H1 (cell line): ENCODE data around the gene CHPT1. TPM values are rescaled to one million over a fixed set of nuclear protein-coding genes. Genes with fewer than 3 reads are reported as not detected.

Source experiments
- CHD2 ChIP-seq: IDR thresholded peaks from 2 replicates; pipeline ENCODE4 v1.6.1; 2012; ENCODE audit warnings: low read length, improper control_type of control experiment
- CTBP2 ChIP-seq: IDR thresholded peaks from 2 replicates; pipeline ENCODE4 v1.7.0; 2011; ENCODE audit warnings: borderline replicate concordance, mild to moderate bottlenecking, moderate library complexity, mixed read lengths, low read length; ENCODE audit not compliant: insufficient read depth, insufficient read length
- HDAC6 ChIP-seq: IDR thresholded peaks from one replicate; pipeline ENCODE4 v1.7.1; 2012; ENCODE audit warnings: low read depth, mild to moderate bottlenecking, inconsistent platforms, low read length, moderate library complexity
- KDM1A ChIP-seq: fragments of 200-600, 300-600 bp; sonication (generic); IDR thresholded peaks from 2 replicates; pipeline ENCODE4 v1.7.1; 2016; ENCODE audit warnings: mild to moderate bottlenecking, low read length, borderline replicate concordance
- RBBP5 ChIP-seq: IDR thresholded peaks from 2 replicates; pipeline ENCODE4 v1.7.1; 2012; ENCODE audit warnings: low read depth, mild to moderate bottlenecking, inconsistent platforms, low read length, moderate library complexity, borderline replicate concordance
- RFX5 ChIP-seq: IDR thresholded peaks from 2 replicates; pipeline ENCODE4 v1.6.1; 2011; ENCODE audit warnings: low read depth, low read length, improper control_type of control experiment, borderline replicate concordance
- SRF ChIP-seq: IDR thresholded peaks from 2 replicates; pipeline ENCODE4 v1.6.1; 2011; ENCODE audit warnings: mild to moderate bottlenecking, low read depth, low read length, moderate library complexity
- TAF1 ChIP-seq: IDR thresholded peaks from 2 replicates; pipeline ENCODE4 v1.6.1; 2011; ENCODE audit warnings: mild to moderate bottlenecking, low read depth, low read length
- TAF7 ChIP-seq: optimal IDR thresholded peaks from 2 replicates; pipeline ENCODE3; 2011; ENCODE audit warnings: low read depth, mild to moderate bottlenecking, inconsistent platforms, low read length, moderate library complexity, borderline replicate concordance
- polyA plus RNA-seq, 7 experiments: library from polyadenylated mRNA; depleted of rRNA in 3 of 7; stranded (reverse) in 5 of 7; unstranded in 2 of 7; fragments of >200 nt in 5 of 7; fragments of 200-250 nt in 2 of 7; gene quantifications; 1 replicate in 5 of 7; 2 replicates in 1 of 7; 4 replicates in 1 of 7; pipeline versions ENCODE4 v1.2.1 to v1.2.3, GENCODE V29; 2011 to 2013; ENCODE audit warnings: missing spikeins in 2 of 7, mixed read lengths in 2 of 7
- total RNA-seq: library from RNA; stranded (reverse); fragmentation: NEBNext Ultra II Directional; extraction: Animal tissue kit (Norgen Biotek cat#: 25700); gene quantifications from 2 replicates; pipeline ENCODE4 v1.2.1, GENCODE V29; 2021

The CHPT1 gene
- total and polyA plus RNA-seq, 2 of the 8 experiments (the other 6 are each of a cell fraction or from before 2014, with no cell fraction given): 13.3 to 22.5 TPM

DNA sequence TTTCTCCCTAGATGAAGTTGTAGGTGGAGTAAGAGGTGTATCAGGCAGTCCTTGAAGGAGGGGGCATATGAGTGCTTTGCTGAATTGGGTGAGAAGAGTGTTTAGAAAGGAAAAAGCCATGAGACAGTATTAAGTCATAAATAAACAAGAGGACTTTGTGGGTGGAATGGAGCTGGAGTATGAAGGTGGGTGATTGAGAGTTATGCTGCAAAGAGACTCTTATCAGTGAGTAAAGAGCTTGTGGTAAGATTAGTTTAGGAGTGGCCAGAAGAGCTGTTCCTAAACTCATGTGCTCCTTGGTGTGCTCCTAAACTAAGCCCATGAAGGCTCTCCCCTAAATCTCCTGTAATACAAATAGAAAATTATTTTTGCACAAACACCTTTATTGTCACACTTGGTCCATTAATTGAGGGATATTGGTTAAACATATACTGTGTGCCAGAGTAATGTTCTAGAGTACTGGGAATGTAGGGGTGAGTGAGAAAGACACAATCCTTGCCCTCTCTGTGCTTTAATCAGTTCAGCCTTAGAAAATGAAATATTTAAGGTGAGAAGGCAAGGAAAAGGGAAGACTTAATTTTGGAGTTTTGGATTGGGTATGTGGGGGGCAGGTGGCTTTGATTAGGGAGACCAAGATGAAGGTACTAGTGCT is 9.8 kb downstream of the CHPT1 start (continued):
- TF ChIP-seq SRF (no peak), CHD2 (no peak), KDM1A (no peak), RBBP5 (no peak), CTBP2 (no peak), TAF1 (no peak), RFX5 (no peak), TAF7 (no peak), HDAC6 (no peak)
- TF ChIP-seq, all 59 proteins: peak for 0
